Colonic mucosa (tissue), 4 donors: ENCODE results near the gene SH2D5. TPM values are rescaled to one million over a fixed set of nuclear protein-coding genes. Genes with fewer than 3 reads are reported as not detected.

Source experiments
- DNase-seq: peaks from one replicate; pipeline ENCODE4 v3.0.0-alpha.2; 2020
- H3K27ac ChIP-seq: fragments of 200-600 bp; one replicate; pipeline ENCODE4 v1.8.0; 2021
- H3K27me3 ChIP-seq: fragments of 200-600 bp; one replicate; pipeline ENCODE4 v1.8.0; 2021
- H3K36me3 ChIP-seq: fragments of 200-600 bp; one replicate; pipeline ENCODE4 v1.8.0; 2021
- H3K4me1 ChIP-seq: fragments of 200-600 bp; one replicate; pipeline ENCODE4 v1.8.0; 2021; ENCODE audit warnings: mild to moderate bottlenecking
- H3K4me3 ChIP-seq: fragments of 200-600 bp; one replicate; pipeline ENCODE4 v1.8.0; 2021
- H3K9ac ChIP-seq, 2 donors: one replicate each; pipeline ENCODE4 v1.7.0; 2013; ENCODE audit warnings: control low read depth in 2 of 2, low read depth in 2 of 2, low read length in 2 of 2
- H3K9me3 ChIP-seq: fragments of 200-600 bp; one replicate; pipeline ENCODE4 v1.8.0; 2021
- intact Hi-C: fragments of 100-400 bp; cut with DNase I; formaldehyde crosslinking; loops from one replicate; pipeline ENCODE4 v1.14.1; 2022
- total RNA-seq, 2 donors: library from RNA; stranded (reverse); fragmentation: NEBNext Ultra II Directional in 1 of 2; extraction: Animal tissue kit (Norgen Biotek cat#: 25700) in 1 of 2; gene quantifications; one replicate each; pipeline ENCODE4 v1.2.1, GENCODE V29; 2021
- TF ChIP-seq, protein P1 (sequence below): fragments of 200-600 bp; IDR thresholded peaks from one replicate; pipeline ENCODE4 v1.8.0; 2022; ENCODE audit warnings: antibody characterized with exemption, mild to moderate bottlenecking
- donor health status: healthy.
- donor health status: DM: no; HTN: no; CAD: no.
- donor health status: DM: no; HTN: no; CAD: no.

The SH2D5 gene
- total RNA-seq, 2 donors from 2014 or later = 0.12 TPM; not detected in 1

DNA sequence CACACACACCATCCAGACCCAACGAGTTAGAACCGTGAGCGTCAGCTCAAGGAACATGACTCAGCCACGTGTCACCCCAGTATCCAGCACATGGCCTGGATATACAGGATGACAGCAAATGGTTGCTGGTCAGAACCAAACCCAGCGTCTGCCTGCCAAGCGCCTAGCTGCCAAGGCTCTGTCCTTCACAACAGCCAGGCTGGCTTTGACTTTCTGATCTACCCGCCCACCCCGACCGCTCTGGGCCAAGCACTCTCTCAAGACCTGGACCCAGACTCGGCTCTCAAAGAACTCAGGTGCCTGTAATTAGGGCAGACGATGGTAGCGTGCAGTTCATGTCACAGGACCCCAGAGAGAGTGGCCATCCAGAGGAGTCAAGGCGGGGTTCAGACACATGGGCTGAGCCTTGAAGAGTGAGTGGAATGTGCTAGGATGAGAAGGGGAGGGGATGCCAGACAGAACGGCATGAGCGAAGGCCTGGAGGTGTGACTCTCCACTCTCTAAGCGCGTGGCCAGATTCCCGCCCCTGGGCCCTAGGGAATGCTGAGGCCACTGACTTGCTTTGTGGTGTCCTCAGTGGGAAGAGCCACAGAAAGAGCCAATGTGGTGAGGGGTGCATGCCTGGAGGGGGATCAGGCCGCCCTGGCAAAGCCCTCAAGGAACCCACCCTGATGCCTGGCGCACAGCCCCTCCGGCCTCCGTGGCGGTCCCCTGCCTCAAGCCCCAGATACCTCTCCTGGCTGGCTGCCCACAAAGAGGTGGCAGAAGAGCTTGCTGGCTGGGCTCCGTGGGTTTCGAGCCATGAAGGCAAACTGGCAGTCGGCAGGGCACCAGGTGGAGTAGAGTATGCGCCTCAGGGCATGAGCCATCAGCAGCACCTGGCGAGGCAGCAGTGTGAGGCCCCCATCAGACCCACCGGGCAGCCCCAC, 7.0 kb downstream of the SH2D5 start:
- TF ChIP-seq, protein P1, sequence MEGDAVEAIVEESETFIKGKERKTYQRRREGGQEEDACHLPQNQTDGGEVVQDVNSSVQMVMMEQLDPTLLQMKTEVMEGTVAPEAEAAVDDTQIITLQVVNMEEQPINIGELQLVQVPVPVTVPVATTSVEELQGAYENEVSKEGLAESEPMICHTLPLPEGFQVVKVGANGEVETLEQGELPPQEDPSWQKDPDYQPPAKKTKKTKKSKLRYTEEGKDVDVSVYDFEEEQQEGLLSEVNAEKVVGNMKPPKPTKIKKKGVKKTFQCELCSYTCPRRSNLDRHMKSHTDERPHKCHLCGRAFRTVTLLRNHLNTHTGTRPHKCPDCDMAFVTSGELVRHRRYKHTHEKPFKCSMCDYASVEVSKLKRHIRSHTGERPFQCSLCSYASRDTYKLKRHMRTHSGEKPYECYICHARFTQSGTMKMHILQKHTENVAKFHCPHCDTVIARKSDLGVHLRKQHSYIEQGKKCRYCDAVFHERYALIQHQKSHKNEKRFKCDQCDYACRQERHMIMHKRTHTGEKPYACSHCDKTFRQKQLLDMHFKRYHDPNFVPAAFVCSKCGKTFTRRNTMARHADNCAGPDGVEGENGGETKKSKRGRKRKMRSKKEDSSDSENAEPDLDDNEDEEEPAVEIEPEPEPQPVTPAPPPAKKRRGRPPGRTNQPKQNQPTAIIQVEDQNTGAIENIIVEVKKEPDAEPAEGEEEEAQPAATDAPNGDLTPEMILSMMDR = no peak
- Histone ChIP-seq H3K9ac (no peak overlapping the region), H3K36me3 (no peaks in the 10 kb centered on the region), H3K9me3 (no peaks in the 10 kb centered on the region), H3K27me3 (peaks cover 18% of the 10 kb centered on the region), H3K4me1 (no peaks in the 10 kb centered on the region), H3K4me3 (no peak overlapping the region), H3K27ac (no peak overlapping the region)
- no peak for DNase-seq
- intact Hi-C loops = no loop called here

- no peak for DNase-seq
- no peak overlapping the region for H3K27ac ChIP-seq
- no peaks in the 10 kb centered on the region for H3K4me1 ChIP-seq
- H3K9ac ChIP-seq = no peak overlapping the region
- no peaks in the 10 kb centered on the region for H3K36me3 ChIP-seq
- peaks cover 10% of the 10 kb centered on the region for H3K27me3 ChIP-seq
- TF ChIP-seq, protein P1 = no peak
- intact Hi-C loops = no loop called here
- H3K9me3 ChIP-seq = no peaks in the 10 kb centered on the region
- no peak overlapping the region for H3K4me3 ChIP-seq
Observed at GRCh38 chr1:20724364-20725188, 7.9 kb downstream of the SH2D5 start.

- intact Hi-C loops = no loop called here
Observed at GRCh38 chr1:20723537-20724363, 8.8 kb downstream of the SH2D5 start.

DNA sequence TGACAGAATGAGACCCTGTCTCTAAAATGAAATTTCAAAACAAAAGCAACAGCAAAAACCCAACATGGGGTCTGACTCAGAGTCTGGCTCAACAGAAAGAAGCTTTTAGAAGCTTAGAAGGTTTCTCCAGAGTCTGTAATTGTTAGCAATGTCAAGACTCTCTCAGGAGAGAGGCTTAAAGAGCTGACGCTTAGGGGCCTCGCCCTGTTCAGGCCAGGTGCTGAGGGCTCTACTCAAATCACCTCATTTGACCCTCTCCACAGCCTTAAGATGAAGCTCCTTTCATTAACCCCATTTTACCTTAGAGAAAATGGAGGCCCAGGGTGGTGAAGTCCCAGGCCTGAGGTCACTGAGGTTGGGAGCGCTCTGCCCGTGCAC, 9.4 kb downstream of the SH2D5 start:
- peaks cover 6% of the 10 kb centered on the region for H3K27me3 ChIP-seq
- H3K9ac ChIP-seq = no peak overlapping the region
- H3K4me3 ChIP-seq = no peak overlapping the region
- no peaks in the 10 kb centered on the region for H3K9me3 ChIP-seq
- intact Hi-C loops = no loop called here
- TF ChIP-seq, protein P1 = no peak
- H3K27ac ChIP-seq = no peak overlapping the region
- DNase-seq = no peak
- no peaks in the 10 kb centered on the region for H3K36me3 ChIP-seq
- no peaks in the 10 kb centered on the region for H3K4me1 ChIP-seq

More at GRCh38 chr1:20723537-20724363, 8.8 kb downstream of the SH2D5 start:
- H3K36me3 ChIP-seq = no peaks in the 10 kb centered on the region
- peaks cover 6% of the 10 kb centered on the region for H3K27me3 ChIP-seq
- H3K4me1 ChIP-seq = no peaks in the 10 kb centered on the region
- DNase-seq = no peak
- no peak overlapping the region for H3K4me3 ChIP-seq
- TF ChIP-seq, protein P1 = no peak
- no peak overlapping the region for H3K9ac ChIP-seq
- H3K9me3 ChIP-seq = no peaks in the 10 kb centered on the region
- H3K27ac ChIP-seq = no peak overlapping the region
